Erythroblast (primary cell): ENCODE results near the gene ATXN7L1.

ENCODE experiments used
- DNase-seq, 2 experiments: peaks; one replicate each; lab custom pipeline; 2025; lab: John Stamatoyannopoulos, UW
- GATA1 ChIP-seq: IDR thresholded peaks from 2 replicates; pipeline ENCODE4 v1.6.1; 2011; ENCODE audit warnings: low read depth, mild to moderate bottlenecking, control low read depth, low read length, moderate library complexity
- POLR2A ChIP-seq: IDR thresholded peaks from 2 replicates; pipeline ENCODE4 v1.6.1; 2011; ENCODE audit warnings: mild to moderate bottlenecking, low read length

ATXN7L1 gene

GRCh38 chr7:105559926-105560325 lies 316.5 kb downstream of the ATXN7L1 start:
- DNase-seq: no peak
- TF ChIP-seq POLR2A (no peak), GATA1 (no peak)
